T-cell (primary cell): ENCODE measurements around the gene USP2. TPM values are rescaled to one million over a fixed set of nuclear protein-coding genes. Genes with fewer than 3 reads are reported as not detected.

ENCODE experiments used
- ATAC-seq, 4 experiments: fragments of 200-7000 bp in 3 of 4; fragments of 150-1000 bp in 1 of 4; cut with Tn5 transposase; replicated peaks in 1 of 4; 1 replicate in 3 of 4; 2 replicates in 1 of 4; pipeline ENCODE4 v1.10.0; 2021; ENCODE audit warnings: moderate library complexity in 3 of 4, mild to moderate bottlenecking in 2 of 4, moderate number of reproducible peaks in 1 of 4
- CTCF ChIA-PET, 2 donors: fragments of 300-600 bp; sonication (Branson Sonifier 250); formaldehyde crosslinking; loops; one replicate each; lab custom pipeline; 2022; ENCODE audit warnings: antibody characterized with exemption in 2 of 2; lab: Charles Lee
- POLR2A ChIA-PET, 2 donors: fragments of 300-600 bp; sonication (Branson Sonifier 250); formaldehyde crosslinking; loops; one replicate each; lab custom pipeline; 2022; ENCODE audit warnings: antibody characterized with exemption in 2 of 2; lab: Charles Lee
- DNase-seq, 35 experiments: peaks; one replicate each; pipeline versions ENCODE4 v3.0.0 to v3.0.0-alpha.2; 2013 to 2023
- H3K27ac ChIP-seq: one replicate; pipeline ENCODE4 v1.5.1; 2013; ENCODE audit warnings: low read length
- H3K27me3 ChIP-seq, 2 experiments: replicated peaks in 1 of 2; 1 replicate in 1 of 2; 2 replicates in 1 of 2; pipeline versions ENCODE4 v1.6.1 to v1.7.0; 2013; ENCODE audit warnings: low read length in 1 of 2, mixed read lengths in 1 of 2; ENCODE audit not compliant: control insufficient read depth in 2 of 2, insufficient read depth in 2 of 2; ENCODE audit errors: extremely low read depth in 1 of 2
- H3K36me3 ChIP-seq, 2 donors: 1 replicate in 1 of 2; 2 replicates in 1 of 2; pipeline versions ENCODE4 v1.6.1 to v1.7.0; 2013; ENCODE audit warnings: low read length in 1 of 2; ENCODE audit not compliant: control insufficient read depth in 2 of 2, insufficient read depth in 1 of 2; ENCODE audit errors: extremely low read depth in 1 of 2
- H3K4me1 ChIP-seq, 2 experiments: 1 replicate in 1 of 2; 2 replicates in 1 of 2; pipeline versions ENCODE4 v1.6.1 to v1.7.0; 2013; ENCODE audit warnings: low read length in 2 of 2, mixed read lengths in 1 of 2; ENCODE audit not compliant: insufficient read depth in 2 of 2, control insufficient read depth in 1 of 2; ENCODE audit errors: extremely low read depth in 1 of 2
- H3K4me3 ChIP-seq, 2 donors: 1 replicate in 1 of 2; 2 replicates in 1 of 2; pipeline versions ENCODE4 v1.5.1 to v1.7.0; 2013; ENCODE audit warnings: mild to moderate bottlenecking in 2 of 2, low read length in 1 of 2, moderate library complexity in 1 of 2; ENCODE audit not compliant: control insufficient read depth in 1 of 2; ENCODE audit errors: extremely low read depth in 1 of 2
- H3K9me3 ChIP-seq: 2 replicates; pipeline ENCODE4 v1.7.0; 2013
- H3K27ac Mint-ChIP-seq, 2 donors: one replicate each; pipeline ENCODE4 v1.8.0; 2020 to 2021; ENCODE audit warnings: mild to moderate bottlenecking in 2 of 2, mixed read lengths in 2 of 2
- H3K27me3 Mint-ChIP-seq, 2 donors: one replicate each; pipeline ENCODE4 v1.8.0; 2021 to 2022; ENCODE audit warnings: mixed read lengths in 2 of 2
- H3K36me3 Mint-ChIP-seq: one replicate; pipeline ENCODE4 v1.8.0; 2021; ENCODE audit warnings: mixed read lengths
- H3K4me1 Mint-ChIP-seq, 3 donors: one replicate each; pipeline ENCODE4 v1.8.0; 2020 to 2022; ENCODE audit warnings: mixed read lengths in 3 of 3, mild to moderate bottlenecking in 1 of 3
- H3K4me3 Mint-ChIP-seq, 3 donors: one replicate each; pipeline ENCODE4 v1.8.0; 2020 to 2022; ENCODE audit warnings: mild to moderate bottlenecking in 3 of 3, mixed read lengths in 3 of 3, moderate library complexity in 3 of 3
- H3K9me3 Mint-ChIP-seq, 3 donors: one replicate each; pipeline ENCODE4 v1.8.0; 2020 to 2022; ENCODE audit warnings: mixed read lengths in 3 of 3
- WGBS: methylation state at CpG from one replicate; pipeline ENCODE4 v1.1.5; 2013; ENCODE audit warnings: missing lambda C conversion rate; ENCODE audit not compliant: insufficient coverage; 5-methylcytosine and 5-hydroxymethylcytosine counted together
- total RNA-seq, 35 experiments: library from RNA in 6 of 35; stranded (reverse) in 6 of 35; fragments of 120-200 nt in 1 of 35; gene quantifications; one replicate each; pipeline versions ENCODE4 v1.2.1 to v1.2.4 and lab custom pipeline; 2013 to 2026

USP2 gene
- total RNA-seq, 5 donors from 2014 or later (not counting 1 experiment from before 2014, with no cell fraction given): 0.13 to 3.2 (median 0.44) TPM

DNA sequence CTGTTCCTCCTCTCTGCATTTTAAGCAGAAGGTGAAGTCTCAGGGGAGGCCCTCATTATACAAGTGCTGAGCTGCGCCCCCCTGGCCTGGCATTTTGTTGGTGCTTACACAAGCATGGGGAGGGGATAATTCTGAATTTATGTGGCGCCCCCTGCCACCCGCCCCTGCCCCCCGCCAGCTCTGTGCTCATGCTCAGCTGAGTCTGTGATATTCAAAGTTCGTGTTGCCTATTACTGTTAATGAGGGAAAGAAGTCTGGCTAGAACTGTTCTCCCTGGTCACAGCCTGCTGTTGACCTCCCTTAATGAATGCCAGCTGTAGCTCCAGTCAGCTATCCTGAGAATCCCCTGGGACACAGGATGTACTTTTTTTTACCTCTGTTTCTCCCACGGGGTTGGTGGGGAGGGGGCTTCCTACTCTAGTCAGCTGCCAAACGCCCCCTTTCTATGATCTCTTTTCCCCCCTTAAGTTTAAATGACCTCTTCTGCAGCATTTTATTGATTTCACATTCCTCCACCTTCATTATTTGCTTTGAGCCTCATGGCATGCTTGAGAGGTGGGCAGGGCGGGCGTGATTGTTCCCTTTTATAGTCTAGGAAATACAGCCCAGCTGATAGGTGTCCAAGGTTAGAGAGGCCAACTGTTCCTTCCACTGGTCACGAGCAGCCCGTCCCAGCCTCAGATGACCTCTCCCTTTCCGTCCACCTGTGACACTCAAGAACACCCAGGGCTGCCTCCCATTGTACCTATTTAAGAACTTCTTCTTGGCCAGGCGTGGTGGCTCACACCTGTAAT lies 12.2 kb downstream of the USP2 start:
- ATAC-seq (no peak), DNase-seq (no peak)
- WGBS: 87% methylated on average over 9 of the region's 13 CpGs
- H3K4me3 Mint-ChIP-seq: no peak overlapping the region
- peaks cover 14 to 21% (median 18%) of the 10 kb centered on the region in 3 donors for H3K4me1 Mint-ChIP-seq
- Histone ChIP-seq H3K27me3 (peaks cover 7 to 75% of the 10 kb centered on the region in 2 experiments), H3K4me3 (no peak overlapping the region), H3K36me3 (no peaks in the 10 kb centered on the region), H3K9me3 (no peaks in the 10 kb centered on the region), H3K4me1 (peaks cover 0 to 27% of the 10 kb centered on the region in 2 experiments), H3K27ac (no peak overlapping the region)
- peaks cover 43 to 57% of the 10 kb centered on the region in 2 donors for H3K27me3 Mint-ChIP-seq
- H3K9me3 Mint-ChIP-seq: no peaks in the 10 kb centered on the region
- no peak overlapping the region for H3K27ac Mint-ChIP-seq
- ChIA-PET CTCF (interaction anchor here in 1 of 2 donors (1.7 kb wide), 1 partner anchor 12 kb away, joined by 6 read pairs; the partner anchor contains the start of gene USP2), POLR2A (interaction anchor here in 1 of 2 donors (0.6 kb wide), 1 partner anchor 13 kb away, joined by 3 read pairs; no protein-coding TSS in a partner anchor)
- H3K36me3 Mint-ChIP-seq: no peaks in the 10 kb centered on the region

DNA sequence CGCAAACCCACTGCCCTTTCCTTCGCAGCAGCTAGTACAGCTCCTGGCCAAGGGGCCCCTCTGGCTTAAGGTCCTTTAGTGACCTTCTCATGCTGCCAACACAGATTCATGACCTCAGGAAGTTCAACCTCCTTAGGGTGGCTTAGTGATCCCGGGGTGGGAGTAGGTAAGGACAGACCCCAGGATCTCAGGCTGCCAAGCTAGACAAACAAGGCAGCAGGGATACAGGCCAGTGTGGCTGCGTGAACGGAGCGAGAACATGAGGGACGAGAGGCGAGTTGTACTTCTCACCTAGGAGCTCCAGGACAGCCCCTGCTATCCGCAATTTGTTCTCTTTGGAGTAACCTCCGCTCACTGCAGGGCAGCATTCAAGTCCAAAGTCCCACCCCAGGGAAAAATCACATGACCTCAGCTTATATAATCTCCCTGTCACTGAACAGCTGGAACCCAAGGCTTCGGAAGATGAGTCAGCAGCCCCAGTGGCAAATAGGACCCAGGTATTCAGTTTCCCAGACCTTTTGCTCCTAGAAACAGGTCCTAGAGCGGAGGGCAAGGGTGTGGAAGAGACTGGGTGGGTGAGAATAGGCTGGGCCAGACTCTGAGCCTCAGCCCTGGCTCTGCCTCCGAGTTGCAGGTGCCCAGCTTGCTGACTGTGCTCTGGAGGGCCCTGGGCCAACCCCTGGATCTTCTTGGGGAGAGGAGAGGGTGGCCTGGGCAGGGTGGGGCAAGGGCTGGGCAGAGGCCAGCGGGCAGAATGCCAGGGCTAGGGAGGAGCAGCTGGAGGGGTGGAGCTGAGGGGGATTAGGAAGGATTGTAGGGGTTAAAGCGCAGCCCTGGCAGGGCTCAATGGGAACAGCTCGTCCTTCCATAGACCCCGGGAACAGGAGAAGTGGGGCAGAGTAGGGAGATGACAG lies 13.1 kb downstream of the USP2 start:
- DNase-seq (no peak), ATAC-seq (no peak)
- POLR2A ChIA-PET: interaction anchor here in 1 of 2 donors (0.5 kb wide), 1 partner anchor 820 kb away, joined by 9 read pairs; no protein-coding TSS in a partner anchor
- Mint-ChIP-seq H3K4me3 (no peak overlapping the region), H3K27ac (no peak overlapping the region), H3K27me3 (peaks cover 43 to 58% of the 10 kb centered on the region in 2 donors), H3K9me3 (no peaks in the 10 kb centered on the region), H3K4me1 (peaks cover 10 to 12% (median 11%) of the 10 kb centered on the region in 3 donors), H3K36me3 (no peaks in the 10 kb centered on the region)
- Histone ChIP-seq H3K9me3 (no peaks in the 10 kb centered on the region), H3K36me3 (no peaks in the 10 kb centered on the region), H3K4me1 (peaks cover 0 to 24% of the 10 kb centered on the region in 2 experiments), H3K4me3 (no peak overlapping the region), H3K27ac (no peak overlapping the region), H3K27me3 (peaks cover 7 to 76% of the 10 kb centered on the region in 2 experiments)
- 74% methylated on average over 14 of the region's 17 CpGs for WGBS
- CTCF ChIA-PET: interaction anchor here (0.8 to 1.3 kb wide), 2 partner anchors 12 to 104 kb away, joined by 3 read pairs; no protein-coding TSS in a partner anchor

DNA sequence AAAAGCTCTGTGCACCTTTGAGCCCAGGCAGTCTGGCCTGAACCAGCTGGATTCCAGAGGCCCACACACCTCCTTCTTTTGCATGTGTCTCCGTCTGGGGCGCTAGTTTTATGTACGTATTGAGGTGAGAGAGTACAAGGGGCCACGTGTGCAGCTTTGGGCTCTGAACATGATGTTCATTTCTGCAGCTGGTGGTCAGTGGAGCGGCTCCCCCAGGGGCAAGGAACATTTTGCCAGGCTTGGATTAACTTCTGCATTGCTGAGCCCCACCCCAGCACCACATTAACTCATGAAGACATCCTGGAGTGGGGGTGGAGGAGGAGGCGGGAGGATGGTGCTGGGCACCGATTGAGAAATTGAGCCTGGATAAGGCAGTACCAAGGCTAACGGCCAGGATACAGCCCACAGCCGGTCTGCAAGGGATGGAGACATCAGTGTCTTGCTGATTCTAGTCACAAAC lies 13.8 kb downstream of the USP2 start:
- no peak overlapping the region for H3K27ac Mint-ChIP-seq
- ATAC-seq: no peak
- no peak for DNase-seq
- no peaks in the 10 kb centered on the region for H3K36me3 ChIP-seq
- H3K4me1 Mint-ChIP-seq: peaks cover 8 to 13% (median 11%) of the 10 kb centered on the region in 3 donors
- H3K4me3 ChIP-seq: no peak overlapping the region
- H3K36me3 Mint-ChIP-seq: no peaks in the 10 kb centered on the region
- no peaks in the 10 kb centered on the region for H3K9me3 ChIP-seq
- no peaks in the 10 kb centered on the region for H3K9me3 Mint-ChIP-seq
- H3K27me3 ChIP-seq: peaks cover 10 to 76% of the 10 kb centered on the region in 2 experiments
- ChIA-PET CTCF (interaction anchor here in 1 of 2 donors (1.1 to 1.3 kb wide), 2 partner anchors 9 to 12 kb away, joined by 3 read pairs; no protein-coding TSS in a partner anchor), POLR2A (interaction anchor here in 1 of 2 donors (0.5 to 0.6 kb wide), 2 partner anchors 19 to 820 kb away, joined by 3 to 9 read pairs; no protein-coding TSS in a partner anchor)
- H3K27ac ChIP-seq: no peak overlapping the region
- H3K4me3 Mint-ChIP-seq: no peak overlapping the region
- peaks cover 43 to 61% of the 10 kb centered on the region in 2 donors for H3K27me3 Mint-ChIP-seq
- WGBS: 72% methylated on average over 6 of the region's 9 CpGs
- peaks cover 0 to 24% of the 10 kb centered on the region in 2 experiments for H3K4me1 ChIP-seq

DNA sequence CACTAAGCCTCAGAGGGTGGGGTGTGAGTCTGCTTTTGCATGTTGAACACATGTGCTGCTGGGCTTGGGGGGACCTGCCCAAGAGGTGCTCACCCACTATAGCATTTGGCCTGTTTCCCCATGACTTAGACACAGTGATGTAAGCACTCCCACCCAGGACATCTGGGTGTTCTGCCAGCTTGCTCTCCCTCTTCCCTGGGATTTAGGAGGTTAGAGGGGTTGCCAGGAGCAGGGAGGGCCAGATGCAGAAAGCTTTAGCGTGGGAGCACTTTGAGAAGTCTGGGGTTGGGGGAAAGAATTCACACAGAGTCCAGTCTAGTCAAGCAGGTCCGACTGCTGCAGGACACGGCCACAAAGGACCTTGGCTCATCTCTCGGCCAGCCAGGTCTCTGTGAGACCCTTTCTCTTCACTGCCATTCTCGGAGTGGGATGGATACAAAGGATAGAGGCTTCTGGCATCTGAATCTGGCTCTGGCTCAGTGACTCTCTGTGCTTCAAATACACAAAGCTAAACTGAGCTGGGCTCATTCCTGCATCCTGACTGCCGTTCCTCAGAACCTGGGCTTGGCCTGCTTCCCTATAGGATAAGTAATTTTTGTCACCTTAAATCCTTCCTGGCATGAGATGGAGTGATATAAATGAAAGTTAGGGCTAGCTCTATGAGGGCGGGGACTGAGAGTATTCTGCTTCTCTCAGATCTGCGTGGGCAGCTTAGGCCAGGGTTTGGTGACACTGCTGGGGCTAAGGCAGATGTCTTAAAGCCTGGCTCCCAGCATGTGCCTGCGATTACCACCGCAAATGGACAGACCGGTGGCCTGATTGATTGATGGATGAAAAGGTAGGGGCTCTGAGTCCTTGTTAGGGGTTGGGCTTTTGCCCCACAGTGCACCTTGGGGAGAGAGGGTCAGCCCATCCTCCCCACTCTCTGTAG lies 14.5 kb downstream of the USP2 start:
- Histone ChIP-seq H3K27ac (no peak overlapping the region), H3K27me3 (peaks cover 12 to 71% of the 10 kb centered on the region in 2 experiments), H3K36me3 (no peaks in the 10 kb centered on the region), H3K4me1 (peaks cover 0 to 24% of the 10 kb centered on the region in 2 experiments), H3K9me3 (no peaks in the 10 kb centered on the region), H3K4me3 (no peak overlapping the region)
- H3K4me1 Mint-ChIP-seq: peaks cover 8 to 18% (median 11%) of the 10 kb centered on the region in 3 donors
- no peak for DNase-seq
- no peaks in the 10 kb centered on the region for H3K9me3 Mint-ChIP-seq
- no peak overlapping the region for H3K4me3 Mint-ChIP-seq
- ATAC-seq: no peak
- CTCF ChIA-PET: interaction anchor here in 1 of 2 donors (0.5 to 1.3 kb wide), 3 partner anchors 8 to 1168 kb away, joined by 3 to 4 read pairs (median 3); no protein-coding TSS in a partner anchor
- POLR2A ChIA-PET: interaction anchor here in 1 of 2 donors (0.6 kb wide), 1 partner anchor 20 kb away, joined by 3 read pairs; no protein-coding TSS in a partner anchor
- no peak overlapping the region for H3K27ac Mint-ChIP-seq
- H3K27me3 Mint-ChIP-seq: peaks cover 43 to 66% of the 10 kb centered on the region in 2 donors
- WGBS: 77% methylated on average over 5 of the region's 11 CpGs
- no peaks in the 10 kb centered on the region for H3K36me3 Mint-ChIP-seq

DNA sequence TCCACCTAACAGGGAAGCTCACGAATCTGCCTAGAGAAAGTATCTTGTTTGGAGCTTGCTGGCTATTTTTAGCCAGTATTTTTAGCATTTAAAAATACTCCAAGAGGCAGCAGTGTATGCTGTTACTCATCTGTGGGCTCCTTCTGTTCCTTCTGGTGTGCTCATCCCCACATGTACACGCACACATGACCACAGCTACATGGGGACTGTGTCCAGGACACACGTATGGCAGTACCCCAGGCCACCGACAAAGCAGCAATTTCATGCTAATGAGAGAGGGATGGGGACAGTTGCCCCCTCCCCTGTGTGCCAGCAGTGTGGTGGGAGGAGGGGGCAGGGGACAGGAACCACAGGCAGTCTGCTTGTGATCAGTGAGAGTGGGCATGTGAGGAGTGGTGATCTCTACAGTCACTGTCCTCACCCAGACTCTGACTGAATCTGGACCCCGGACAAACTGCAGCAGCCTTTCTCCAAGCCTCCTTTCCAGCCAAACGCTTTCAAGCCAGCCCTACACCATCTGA lies 16.4 kb downstream of the USP2 start:
- 81% methylated on average over 3 of the region's 6 CpGs for WGBS
- peak overlapping the region in 1 of 2 donors; percentile 43 for H3K27ac Mint-ChIP-seq
- H3K27me3 Mint-ChIP-seq: peaks cover 41 to 63% of the 10 kb centered on the region in 2 donors

More for the DNA sequence above, 16.4 kb downstream of the USP2 start:
- H3K36me3 Mint-ChIP-seq: no peaks in the 10 kb centered on the region
- DNase-seq: no peak
- ChIA-PET CTCF (interaction anchor here (1.0 to 1.6 kb wide), 3 partner anchors 9 to 27 kb away, joined by 3 to 6 read pairs (median 5); no protein-coding TSS in a partner anchor), POLR2A (no interaction called here)
- Histone ChIP-seq H3K27ac (no peak overlapping the region), H3K4me1 (peaks cover 0 to 14% of the 10 kb centered on the region in 2 experiments), H3K9me3 (no peaks in the 10 kb centered on the region), H3K4me3 (no peak overlapping the region), H3K36me3 (no peaks in the 10 kb centered on the region), H3K27me3 (peaks cover 12 to 64% of the 10 kb centered on the region in 2 experiments)
- peak overlapping the region in 1 of 3 donors; percentile 85 for H3K4me3 Mint-ChIP-seq
- no peaks in the 10 kb centered on the region for H3K9me3 Mint-ChIP-seq
- no peak for ATAC-seq
- H3K4me1 Mint-ChIP-seq: peaks cover 8 to 14% (median 9%) of the 10 kb centered on the region in 3 donors
